ENCODE measurements around the gene SFTA2.

The SFTA2 gene

DNA sequence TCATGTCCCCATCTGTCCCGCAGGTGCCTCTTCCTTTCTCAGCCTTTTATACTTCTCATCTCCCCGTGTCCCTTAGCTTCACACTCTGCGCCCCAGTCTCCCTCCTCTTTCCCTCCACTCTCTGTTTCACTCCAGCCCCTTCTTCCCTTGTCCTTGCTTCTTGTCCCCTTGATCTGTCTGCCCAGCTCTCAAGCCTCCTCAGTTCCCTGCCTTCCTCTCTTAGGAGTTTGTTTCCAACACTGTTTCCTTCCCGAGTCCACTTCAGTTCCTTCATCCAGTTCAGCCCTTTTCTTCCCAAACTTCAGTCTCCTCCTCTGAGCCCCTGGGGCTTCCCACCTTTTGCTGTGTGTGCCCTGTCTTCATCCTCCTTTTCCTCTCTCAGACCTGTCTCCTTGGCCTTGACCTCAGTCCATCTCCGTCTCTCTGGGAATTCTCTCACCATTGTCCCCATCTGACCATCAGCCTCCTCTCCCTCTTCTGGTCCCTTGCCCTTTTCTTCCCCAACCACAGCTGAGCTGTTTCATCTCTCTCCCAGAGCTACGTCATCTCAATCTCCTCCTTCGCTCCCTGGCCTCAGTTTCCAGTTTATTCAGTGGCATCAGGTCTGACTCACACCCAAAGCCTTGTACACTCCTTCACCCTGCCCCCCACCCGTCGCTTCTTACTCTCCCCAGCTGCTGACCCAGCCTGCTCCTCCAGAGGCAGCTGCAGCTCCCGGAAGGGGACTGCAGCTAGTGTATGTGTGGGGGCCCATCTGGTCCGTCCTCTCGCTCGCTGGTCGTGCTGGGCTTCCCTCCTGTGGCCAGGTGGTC, 50.4 kb downstream of the SFTA2 start:
- no peak for DNase-seq (ENCODE audit: insufficient read length, low spot score)
- FAIRE-seq, result no peak

Data from GM19239 (cell line).